ENCODE results near the gene GABPB1.

The GABPB1 gene

GRCh38 chr15:50241684-50242450 lies 113.1 kb downstream of the GABPB1 start:
- DNase-seq (ENCODE audit: low read depth in 2 of 2), result no peak

GRCh38 chr15:50238255-50238654 lies 116.7 kb downstream of the GABPB1 start:
- no peak for DNase-seq (ENCODE audit: low read depth in 2 of 2)

GRCh38 chr15:50236433-50236832 lies 118.6 kb downstream of the GABPB1 start:
- no peak for DNase-seq (ENCODE audit: low read depth in 2 of 2)

- DNase-seq (ENCODE audit: low read depth in 2 of 2), result no peak
Observed at GRCh38 chr15:50235794-50236193, 119.2 kb downstream of the GABPB1 start.

- DNase-seq (ENCODE audit: low read depth in 2 of 2), result no peak
Observed at GRCh38 chr15:50234764-50235163, 120.2 kb downstream of the GABPB1 start.

- no peak for DNase-seq (ENCODE audit: low read depth in 2 of 2)
Observed at GRCh38 chr15:50233192-50233736, 121.7 kb downstream of the GABPB1 start.

DNA sequence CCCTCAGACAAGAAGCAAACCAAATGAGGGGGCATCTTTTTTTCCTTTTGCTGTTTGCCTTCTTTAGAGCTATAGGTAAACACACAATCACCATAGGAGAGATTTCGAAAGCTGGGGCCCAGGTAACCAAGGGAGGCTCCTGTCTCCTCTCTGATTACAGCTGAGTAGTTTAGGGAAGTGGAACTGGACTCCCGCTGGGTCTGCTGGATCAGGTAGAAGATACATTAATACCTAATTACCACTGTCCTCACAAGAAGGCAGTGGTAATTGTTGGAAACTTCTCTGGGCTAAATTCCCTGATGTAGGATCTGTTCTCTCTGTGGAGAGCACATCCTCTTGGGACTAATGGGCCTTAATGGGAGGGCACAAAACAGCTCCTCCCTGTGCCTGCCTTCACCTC lies 122.2 kb downstream of the GABPB1 start:
- no peak for DNase-seq (ENCODE audit: low read depth in 2 of 2)

DNA sequence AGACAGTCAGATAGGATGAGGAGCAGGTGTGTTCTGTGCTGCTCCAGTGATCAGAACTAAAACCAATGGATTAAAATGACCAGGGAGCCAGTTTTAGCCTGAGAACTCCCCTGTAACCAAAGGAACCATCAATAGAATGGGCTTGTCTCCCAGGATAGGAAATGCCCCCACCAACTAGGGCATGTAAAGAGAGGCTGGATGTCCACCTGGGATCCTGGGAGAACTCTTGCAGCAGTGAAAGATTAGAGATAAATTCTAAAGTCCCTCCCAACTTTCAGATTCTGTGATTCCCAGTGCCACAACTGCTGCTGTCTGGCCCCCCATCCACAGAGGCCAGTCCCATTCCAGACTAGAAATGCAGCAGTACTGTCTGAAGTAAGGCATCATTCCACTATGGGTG lies 123.2 kb downstream of the GABPB1 start:
- no peak for DNase-seq (ENCODE audit: low read depth in 2 of 2)

DNA sequence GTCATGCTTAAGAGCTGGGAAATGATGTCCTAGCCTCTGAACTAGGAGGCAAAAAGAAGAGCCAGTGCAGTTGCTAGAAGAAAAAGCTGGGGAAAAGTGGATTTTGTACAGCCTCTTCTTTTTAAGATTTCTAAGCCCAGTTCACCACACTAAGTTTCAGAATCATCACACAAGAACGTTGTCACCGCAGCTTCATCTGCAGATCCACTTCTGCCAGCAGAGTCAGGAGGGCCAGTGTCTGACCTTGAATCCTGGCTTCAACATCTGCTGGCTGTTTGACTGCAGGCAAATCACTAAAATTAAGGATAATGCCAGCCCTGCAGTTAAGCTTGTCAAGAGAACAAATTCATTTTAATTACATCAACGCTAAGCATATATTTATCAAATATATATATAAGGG lies 125.7 kb downstream of the GABPB1 start:
- DNase-seq (ENCODE audit: low read depth in 2 of 2), result no peak

GRCh38 chr15:50228866-50229265 lies 126.1 kb downstream of the GABPB1 start:
- DNase-seq (ENCODE audit: low read depth in 2 of 2), result no peak

GRCh38 chr15:50227076-50227475 lies 127.9 kb downstream of the GABPB1 start:
- no peak for DNase-seq (ENCODE audit: low read depth in 2 of 2)

- no peak for DNase-seq (ENCODE audit: low read depth in 2 of 2)
Observed at GRCh38 chr15:50225938-50226337, 129.1 kb downstream of the GABPB1 start.
